Bone marrow (tissue), 2 donors: ENCODE measurements around the gene CEBPG.

Experiments
- DNase-seq, 2 donors: peaks; one replicate each; lab custom pipeline; 2025; lab: John Stamatoyannopoulos, UW

Gene CEBPG

GRCh38 chr19:33394723-33395560, 21.4 kb downstream of the CEBPG start:
- DNase-seq, result no peak

GRCh38 chr19:33395561-33396550, 22.3 kb downstream of the CEBPG start:
- no peak for DNase-seq

- DNase-seq, result no peak
These were observed 23.4 kb downstream of the CEBPG start for GRCh38 chr19:33396701-33397535.

- no peak for DNase-seq
These were observed 24.2 kb downstream of the CEBPG start for GRCh38 chr19:33397536-33398360.

GRCh38 chr19:33398361-33399060, 25.0 kb downstream of the CEBPG start:
- no peak for DNase-seq

GRCh38 chr19:33399081-33399744, 25.7 kb downstream of the CEBPG start:
- no peak for DNase-seq

GRCh38 chr19:33399745-33400681, 26.5 kb downstream of the CEBPG start:
- DNase-seq, result no peak

- DNase-seq, result no peak
These were observed 27.6 kb downstream of the CEBPG start for GRCh38 chr19:33400856-33401682.

- DNase-seq, result no peak
These were observed 28.3 kb downstream of the CEBPG start for GRCh38 chr19:33401683-33402420.

- DNase-seq, result no peak
These were observed 29.1 kb downstream of the CEBPG start for GRCh38 chr19:33402421-33403220.

- no peak for DNase-seq
These were observed 29.9 kb downstream of the CEBPG start for GRCh38 chr19:33403221-33403972.

GRCh38 chr19:33403973-33404304, 30.4 kb downstream of the CEBPG start:
- DNase-seq, result no peak

GRCh38 chr19:33404506-33405253, 31.2 kb downstream of the CEBPG start:
- DNase-seq, result no peak

- DNase-seq, result no peak
These were observed 31.7 kb downstream of the CEBPG start for GRCh38 chr19:33405254-33405552.
